ENCODE results near the gene ABHD4. TPM values are rescaled to one million over a fixed set of nuclear protein-coding genes. Genes with fewer than 3 reads are reported as not detected.
"Not testable (repeated sequence)": the region's sequence is repeated elsewhere in the genome, so short reads cannot be mapped to it uniquely, and the experiment has no call there.

Gene ABHD4
- total RNA-seq, 1 experiment from 2014 or later, result 10.3 TPM

GRCh38 chr14:22613736-22614239, 15.7 kb downstream of the ABHD4 start:
- no TSS peak for BruUV-seq (replicated peaks)
- peak overlapping the region; percentile 63 for H3K27ac Mint-ChIP-seq (ENCODE audit: low read depth, unreplicated experiment)
- DNase-seq (ENCODE audit: unreplicated experiment), result no peak
- intact Hi-C loops (cut with micrococcal nuclease), result loop anchor here (2.0 kb wide), 1 partner anchor 33 kb away; no protein-coding TSS in a partner anchor
- H3K27me3 Mint-ChIP-seq (ENCODE audit: insufficient read depth, unreplicated experiment), result no peaks in the 10 kb centered on the region
- H3K4me1 Mint-ChIP-seq (ENCODE audit: insufficient read depth, unreplicated experiment), result peaks cover 20% of the 10 kb centered on the region
- H3K4me3 Mint-ChIP-seq (ENCODE audit: unreplicated experiment), result no peak overlapping the region
- peaks cover 33% of the 10 kb centered on the region for H3K36me3 Mint-ChIP-seq (ENCODE audit: insufficient read depth, unreplicated experiment)
- ChIA-PET CTCF (interaction anchor here (0.5 to 3.2 kb wide), 8 partner anchors 14 to 180 kb away, joined by 3 to 26 read pairs (median 4); partner anchors contain the start of genes ABHD4, OR6J1 and OXA1L), POLR2A (interaction anchor here (0.6 to 2.2 kb wide), 4 partner anchors 10 to 28 kb away, joined by 3 to 14 read pairs (median 4); partner anchors contain the start of gene ABHD4)
- no peaks in the 10 kb centered on the region for H3K9me3 Mint-ChIP-seq (ENCODE audit: unreplicated experiment)
- no peak for TF ChIP-seq CTCF (IDR thresholded peaks at IDR 0.05; ENCODE audit: unreplicated experiment)

GRCh38 chr14:22614240-22614799, 16.2 kb downstream of the ABHD4 start:
- peak overlapping the region; percentile 63 for H3K27ac Mint-ChIP-seq (ENCODE audit: low read depth, unreplicated experiment)
- H3K36me3 Mint-ChIP-seq (ENCODE audit: insufficient read depth, unreplicated experiment), result peaks cover 31% of the 10 kb centered on the region
- no peaks in the 10 kb centered on the region for H3K27me3 Mint-ChIP-seq (ENCODE audit: insufficient read depth, unreplicated experiment)
- peak; percentile 91 for DNase-seq (ENCODE audit: unreplicated experiment)
- no peaks in the 10 kb centered on the region for H3K9me3 Mint-ChIP-seq (ENCODE audit: unreplicated experiment)
- ChIA-PET POLR2A (interaction anchor here (0.6 to 2.2 kb wide), 3 partner anchors 10 to 27 kb away, joined by 4 to 14 read pairs (median 4); partner anchors contain the start of gene ABHD4), CTCF (interaction anchor here (0.6 to 3.2 kb wide), 4 partner anchors 15 to 152 kb away, joined by 3 to 26 read pairs (median 11); partner anchors contain the start of genes ABHD4 and OXA1L)
- no peak for TF ChIP-seq CTCF (IDR thresholded peaks at IDR 0.05; ENCODE audit: unreplicated experiment)
- peaks cover 20% of the 10 kb centered on the region for H3K4me1 Mint-ChIP-seq (ENCODE audit: insufficient read depth, unreplicated experiment)
- no TSS peak for BruUV-seq (replicated peaks)
- no peak overlapping the region for H3K4me3 Mint-ChIP-seq (ENCODE audit: unreplicated experiment)
- intact Hi-C loops (cut with micrococcal nuclease), result loop anchor here (2.0 kb wide), 1 partner anchor 32 kb away; no protein-coding TSS in a partner anchor

- BruUV-seq (replicated peaks); H3K27me3 Mint-ChIP-seq (ENCODE audit: insufficient read depth, unreplicated experiment); H3K27ac Mint-ChIP-seq (ENCODE audit: low read depth, unreplicated experiment); DNase-seq (ENCODE audit: unreplicated experiment); POLR2A ChIA-PET; H3K9me3 Mint-ChIP-seq (ENCODE audit: unreplicated experiment); H3K4me3 Mint-ChIP-seq (ENCODE audit: unreplicated experiment); CTCF ChIA-PET: not testable (repeated sequence)
- intact Hi-C loops (cut with micrococcal nuclease), result loop anchor here (2.0 kb wide), 1 partner anchor 31 kb away; no protein-coding TSS in a partner anchor
- Mint-ChIP-seq H3K36me3 (ENCODE audit: insufficient read depth, unreplicated experiment) (peaks cover 16% of the 10 kb centered on the region), H3K4me1 (ENCODE audit: insufficient read depth, unreplicated experiment) (peaks cover 20% of the 10 kb centered on the region)
These were observed 17.7 kb downstream of the ABHD4 start for GRCh38 chr14:22615765-22616164.

- no peaks in the 10 kb centered on the region for H3K27me3 Mint-ChIP-seq (ENCODE audit: insufficient read depth, unreplicated experiment)
- H3K4me3 Mint-ChIP-seq (ENCODE audit: unreplicated experiment), result no peak overlapping the region
- no peaks in the 10 kb centered on the region for H3K9me3 Mint-ChIP-seq (ENCODE audit: unreplicated experiment)
- ChIA-PET CTCF (no interaction called here), POLR2A (no interaction called here)
- intact Hi-C loops (cut with micrococcal nuclease), result no loop called here
- TF ChIP-seq CTCF (IDR thresholded peaks at IDR 0.05; ENCODE audit: unreplicated experiment), result no peak
- no peaks in the 10 kb centered on the region for H3K36me3 Mint-ChIP-seq (ENCODE audit: insufficient read depth, unreplicated experiment)
- BruUV-seq (replicated peaks), result no TSS peak
- H3K4me1 Mint-ChIP-seq (ENCODE audit: insufficient read depth, unreplicated experiment), result no peaks in the 10 kb centered on the region
- DNase-seq (ENCODE audit: unreplicated experiment), result no peak
- no peak overlapping the region for H3K27ac Mint-ChIP-seq (ENCODE audit: low read depth, unreplicated experiment)
These were observed 24.2 kb downstream of the ABHD4 start for GRCh38 chr14:22622255-22622654.
